ENCODE results near the gene PFKFB3. TPM values are rescaled to one million over a fixed set of nuclear protein-coding genes. Genes with fewer than 3 reads are reported as not detected.

The PFKFB3 gene
- total and polyA plus RNA-seq, 9 of the 15 experiments (the other 6 are each of a cell fraction or from before 2014, with no cell fraction given), result 0.46 to 21.6 (median 7.8) TPM

GRCh38 chr10:6163364-6164270, 39.1 kb upstream of the PFKFB3 start (continued):
- TF ChIP-seq KDM4B (IDR thresholded peaks at IDR 0.05; ENCODE audit: borderline replicate concordance in 2 of 2, low read depth in 1 of 2) (no peak), ZBED1 (IDR thresholded peaks at IDR 0.05) (peak; percentile 71; the same call in 1 of the 2 replicates), ZNF12 (CRISPR knock-in tag; IDR thresholded peaks at IDR 0.05) (no peak), NKRF (IDR thresholded peaks at IDR 0.05; ENCODE audit: borderline replicate concordance) (peak; percentile 45; the same call in 1 of the 2 replicates), FOS (IDR thresholded peaks at IDR 0.05; ENCODE audit: extremely low read depth, insufficient read length) (no peak), ZNF609 (CRISPR knock-in tag; IDR thresholded peaks at IDR 0.05; ENCODE audit: borderline replicate concordance) (no peak), ETS2 (tag; IDR thresholded peaks at IDR 0.05; ENCODE audit: borderline replicate concordance, poor library complexity, severe bottlenecking) (no peak), CREBBP (IDR thresholded peaks at IDR 0.05; ENCODE audit: low read depth, low read length) (no peak), BACH1 (tag; IDR thresholded peaks at IDR 0.05) (no peak; the same call in 1 of the 2 replicates), PHTF2 (CRISPR knock-in tag; IDR thresholded peaks at IDR 0.05) (no peak), POLR2B (IDR thresholded peaks at IDR 0.05; ENCODE audit: low read depth, partially characterized antibody) (peak; percentile 33), ZZZ3 (IDR thresholded peaks at IDR 0.05) (peak; percentile 61; the same call in 1 of the 2 replicates), CGGBP1 (CRISPR knock-in tag; IDR thresholded peaks at IDR 0.05) (no peak)
- TF ChIP-seq, protein P1, sequence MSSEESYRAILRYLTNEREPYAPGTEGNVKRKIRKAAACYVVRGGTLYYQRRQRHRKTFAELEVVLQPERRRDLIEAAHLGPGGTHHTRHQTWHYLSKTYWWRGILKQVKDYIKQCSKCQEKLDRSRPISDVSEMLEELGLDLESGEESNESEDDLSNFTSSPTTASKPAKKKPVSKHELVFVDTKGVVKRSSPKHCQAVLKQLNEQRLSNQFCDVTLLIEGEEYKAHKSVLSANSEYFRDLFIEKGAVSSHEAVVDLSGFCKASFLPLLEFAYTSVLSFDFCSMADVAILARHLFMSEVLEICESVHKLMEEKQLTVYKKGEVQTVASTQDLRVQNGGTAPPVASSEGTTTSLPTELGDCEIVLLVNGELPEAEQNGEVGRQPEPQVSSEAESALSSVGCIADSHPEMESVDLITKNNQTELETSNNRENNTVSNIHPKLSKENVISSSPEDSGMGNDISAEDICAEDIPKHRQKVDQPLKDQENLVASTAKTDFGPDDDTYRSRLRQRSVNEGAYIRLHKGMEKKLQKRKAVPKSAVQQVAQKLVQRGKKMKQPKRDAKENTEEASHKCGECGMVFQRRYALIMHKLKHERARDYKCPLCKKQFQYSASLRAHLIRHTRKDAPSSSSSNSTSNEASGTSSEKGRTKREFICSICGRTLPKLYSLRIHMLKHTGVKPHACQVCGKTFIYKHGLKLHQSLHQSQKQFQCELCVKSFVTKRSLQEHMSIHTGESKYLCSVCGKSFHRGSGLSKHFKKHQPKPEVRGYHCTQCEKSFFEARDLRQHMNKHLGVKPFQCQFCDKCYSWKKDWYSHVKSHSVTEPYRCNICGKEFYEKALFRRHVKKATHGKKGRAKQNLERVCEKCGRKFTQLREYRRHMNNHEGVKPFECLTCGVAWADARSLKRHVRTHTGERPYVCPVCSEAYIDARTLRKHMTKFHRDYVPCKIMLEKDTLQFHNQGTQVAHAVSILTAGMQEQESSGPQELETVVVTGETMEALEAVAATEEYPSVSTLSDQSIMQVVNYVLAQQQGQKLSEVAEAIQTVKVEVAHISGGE (CRISPR knock-in tag; IDR thresholded peaks at IDR 0.05), result peak in 1 of 3 experiments; percentile 93; a peak in 4 of 6 replicates
